ENCODE measurements around the gene CDK1.

CDK1 gene

DNA sequence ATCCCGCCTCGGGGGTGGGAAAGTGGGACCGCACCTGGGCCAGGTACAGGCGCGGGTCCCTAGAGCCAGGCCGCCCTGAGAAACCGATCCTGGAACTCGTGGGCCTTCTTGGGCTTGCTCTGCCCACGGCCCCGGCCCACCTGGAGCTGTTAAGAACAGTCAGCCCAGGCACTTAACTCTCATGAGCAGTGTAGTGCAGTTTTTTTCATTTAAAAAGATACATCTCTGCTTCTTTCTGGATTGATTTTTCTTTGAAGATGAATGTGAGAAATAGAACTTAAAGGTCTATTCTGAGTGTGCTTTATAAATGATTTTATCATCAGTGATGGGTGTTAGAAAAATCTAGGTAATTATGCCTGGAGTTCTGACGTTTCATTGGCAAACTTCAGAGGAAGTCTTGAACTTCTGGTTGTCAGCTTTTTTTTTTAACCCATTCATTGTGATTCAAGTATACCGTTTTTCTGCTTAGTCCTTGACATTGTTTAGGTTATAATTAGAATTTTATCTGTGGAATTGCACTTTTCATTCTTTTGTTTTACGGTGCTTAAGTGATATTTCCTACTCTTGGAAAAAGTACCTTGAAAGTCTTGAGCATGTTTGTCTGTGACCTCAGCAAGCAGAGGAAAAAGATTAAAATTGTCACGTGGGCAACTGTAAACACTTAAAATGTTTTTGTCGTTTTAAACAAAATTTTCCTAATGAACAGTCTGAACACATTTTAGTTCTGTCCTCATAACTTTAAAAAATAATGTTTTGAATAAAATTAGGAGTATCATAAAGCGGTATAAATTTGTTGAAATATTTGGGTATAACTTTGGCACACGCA lies 906 bp downstream of the CDK1 start:
- in situ Hi-C loops (cut with HindIII; ENCODE audit: low pct_ligation_motif_present, low sequenced_read_pairs), result no loop called here
- Histone ChIP-seq H3K27ac (no peak overlapping the region), H3K27me3 (replicated peaks) (no peaks in the 10 kb centered on the region), H3K36me3 (replicated peaks) (no peaks in the 10 kb centered on the region), H3K4me3 (ENCODE audit: low read depth, low read length) (peak overlapping the region; percentile 80)
- TF ChIP-seq, protein P1, sequence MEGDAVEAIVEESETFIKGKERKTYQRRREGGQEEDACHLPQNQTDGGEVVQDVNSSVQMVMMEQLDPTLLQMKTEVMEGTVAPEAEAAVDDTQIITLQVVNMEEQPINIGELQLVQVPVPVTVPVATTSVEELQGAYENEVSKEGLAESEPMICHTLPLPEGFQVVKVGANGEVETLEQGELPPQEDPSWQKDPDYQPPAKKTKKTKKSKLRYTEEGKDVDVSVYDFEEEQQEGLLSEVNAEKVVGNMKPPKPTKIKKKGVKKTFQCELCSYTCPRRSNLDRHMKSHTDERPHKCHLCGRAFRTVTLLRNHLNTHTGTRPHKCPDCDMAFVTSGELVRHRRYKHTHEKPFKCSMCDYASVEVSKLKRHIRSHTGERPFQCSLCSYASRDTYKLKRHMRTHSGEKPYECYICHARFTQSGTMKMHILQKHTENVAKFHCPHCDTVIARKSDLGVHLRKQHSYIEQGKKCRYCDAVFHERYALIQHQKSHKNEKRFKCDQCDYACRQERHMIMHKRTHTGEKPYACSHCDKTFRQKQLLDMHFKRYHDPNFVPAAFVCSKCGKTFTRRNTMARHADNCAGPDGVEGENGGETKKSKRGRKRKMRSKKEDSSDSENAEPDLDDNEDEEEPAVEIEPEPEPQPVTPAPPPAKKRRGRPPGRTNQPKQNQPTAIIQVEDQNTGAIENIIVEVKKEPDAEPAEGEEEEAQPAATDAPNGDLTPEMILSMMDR (IDR thresholded peaks at IDR 0.05; ENCODE audit: low read depth, low read length, missing control alignments), result no peak
- DNase-seq, result no peak

DNA sequence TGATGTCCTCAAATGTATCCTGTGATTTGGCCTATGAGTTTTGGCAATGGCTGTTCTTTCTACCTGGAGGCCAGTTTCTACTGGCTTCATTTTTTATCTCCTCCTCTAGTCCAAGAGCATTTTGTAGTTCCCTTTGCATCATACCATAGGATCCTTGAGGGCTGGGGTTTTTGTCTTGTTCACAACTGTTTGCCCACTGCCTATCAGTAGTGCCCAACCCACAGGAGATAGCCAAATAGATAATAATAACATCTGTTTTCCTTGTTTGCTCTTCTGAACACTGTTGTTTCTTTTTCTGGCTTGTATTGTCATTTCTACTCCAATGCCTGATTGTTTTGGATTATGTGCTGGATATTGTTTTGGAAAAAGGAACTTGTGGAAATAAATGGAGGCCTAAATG lies 3.4 kb downstream of the CDK1 start:
- H3K27me3 ChIP-seq (replicated peaks), result no peaks in the 10 kb centered on the region
- in situ Hi-C loops (cut with HindIII; ENCODE audit: low pct_ligation_motif_present, low sequenced_read_pairs), result no loop called here
- H3K4me3 ChIP-seq (ENCODE audit: low read depth, low read length), result no peak overlapping the region
- DNase-seq, result no peak
- TF ChIP-seq, protein P1 (IDR thresholded peaks at IDR 0.05; ENCODE audit: low read depth, low read length, missing control alignments), result no peak
- H3K27ac ChIP-seq, result no peak overlapping the region
- H3K36me3 ChIP-seq (replicated peaks), result no peaks in the 10 kb centered on the region

DNA sequence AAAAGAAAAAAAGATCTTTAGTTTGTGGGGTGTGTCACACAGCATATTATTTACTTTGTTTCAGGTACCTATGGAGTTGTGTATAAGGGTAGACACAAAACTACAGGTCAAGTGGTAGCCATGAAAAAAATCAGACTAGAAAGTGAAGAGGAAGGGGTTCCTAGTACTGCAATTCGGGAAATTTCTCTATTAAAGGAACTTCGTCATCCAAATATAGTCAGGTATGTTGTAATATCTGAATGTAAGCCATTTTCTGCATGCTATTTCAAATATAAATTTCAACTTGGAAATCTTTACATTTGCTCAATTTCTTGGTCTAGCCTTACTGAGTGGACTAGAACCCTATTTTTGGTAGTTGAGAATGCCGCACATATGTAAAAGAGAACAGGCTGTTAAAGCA lies 6.4 kb downstream of the CDK1 start:
- H3K36me3 ChIP-seq (replicated peaks), result no peaks in the 10 kb centered on the region
- H3K27ac ChIP-seq, result no peak overlapping the region
- H3K27me3 ChIP-seq (replicated peaks), result no peaks in the 10 kb centered on the region
- TF ChIP-seq, protein P1 (IDR thresholded peaks at IDR 0.05; ENCODE audit: low read depth, low read length, missing control alignments), result no peak
- no peak for DNase-seq
- no peak overlapping the region for H3K4me3 ChIP-seq (ENCODE audit: low read depth, low read length)
- in situ Hi-C loops (cut with HindIII; ENCODE audit: low pct_ligation_motif_present, low sequenced_read_pairs), result no loop called here

DNA sequence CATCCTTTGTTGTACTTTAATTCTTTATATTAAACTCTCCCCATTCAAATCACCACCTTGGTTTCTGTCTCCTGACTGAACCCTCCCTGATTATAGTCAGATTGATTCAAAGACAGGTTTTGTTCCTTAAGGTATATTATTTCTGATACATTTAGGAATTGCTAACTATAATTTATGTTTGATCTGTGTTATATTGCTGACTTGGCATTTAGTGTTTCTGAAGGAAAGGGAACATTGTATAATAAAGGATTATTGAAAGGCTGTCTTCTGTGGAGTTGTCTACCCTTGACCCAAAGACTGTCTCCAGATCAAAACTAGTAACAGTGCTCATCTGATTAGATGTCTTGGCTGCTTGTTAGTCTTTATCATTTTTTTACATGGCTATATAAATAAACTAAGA lies 10.3 kb downstream of the CDK1 start:
- no peaks in the 10 kb centered on the region for H3K36me3 ChIP-seq (replicated peaks)
- DNase-seq, result no peak
- TF ChIP-seq, protein P1 (IDR thresholded peaks at IDR 0.05; ENCODE audit: low read depth, low read length, missing control alignments), result no peak
- no peaks in the 10 kb centered on the region for H3K27me3 ChIP-seq (replicated peaks)
- H3K4me3 ChIP-seq (ENCODE audit: low read depth, low read length), result no peak overlapping the region
- in situ Hi-C loops (cut with HindIII; ENCODE audit: low pct_ligation_motif_present, low sequenced_read_pairs), result no loop called here
- H3K27ac ChIP-seq, result no peak overlapping the region

DNA sequence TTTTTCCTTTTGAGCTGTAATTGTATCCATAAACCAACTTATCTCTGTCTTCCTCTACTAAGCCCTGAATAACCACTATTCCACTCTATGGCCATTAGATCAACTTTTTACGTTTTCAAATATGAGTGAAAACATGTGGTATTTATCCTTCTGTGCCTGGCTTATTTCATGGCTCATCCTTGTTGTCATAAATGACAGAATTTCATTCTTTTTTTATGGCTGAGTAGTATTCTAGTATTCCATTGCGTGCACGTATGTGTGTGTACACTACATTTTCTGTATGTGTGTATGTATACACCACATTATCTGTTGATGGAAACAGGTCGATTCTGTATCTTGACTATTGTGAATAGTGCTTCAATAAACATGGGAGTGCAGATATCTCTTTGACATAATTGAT lies 11.1 kb downstream of the CDK1 start:
- TF ChIP-seq, protein P1 (IDR thresholded peaks at IDR 0.05; ENCODE audit: low read depth, low read length, missing control alignments), result no peak
- in situ Hi-C loops (cut with HindIII; ENCODE audit: low pct_ligation_motif_present, low sequenced_read_pairs), result no loop called here

DNA sequence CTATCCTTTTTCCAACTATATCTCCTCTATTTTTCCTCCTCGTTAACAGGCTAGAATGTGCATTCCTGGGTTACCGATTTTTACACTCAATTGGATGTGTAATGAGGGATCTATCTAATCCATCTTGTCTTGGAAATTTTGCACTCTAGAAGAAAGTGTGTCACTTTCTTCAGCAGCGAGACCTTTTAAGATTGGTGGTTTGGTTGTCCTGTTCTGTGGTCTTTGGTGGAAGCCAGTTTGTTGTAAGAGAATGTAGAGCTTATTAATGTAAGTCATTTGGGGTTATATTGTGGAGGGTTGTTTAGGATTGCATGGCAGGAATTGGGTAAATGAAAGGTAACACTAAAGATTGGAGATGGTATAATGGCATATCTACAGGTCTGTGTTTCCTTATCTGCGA lies 16.7 kb downstream of the CDK1 start:
- in situ Hi-C loops (cut with HindIII; ENCODE audit: low pct_ligation_motif_present, low sequenced_read_pairs), result no loop called here
- no peak for DNase-seq
- Histone ChIP-seq H3K4me3 (ENCODE audit: low read depth, low read length) (no peak overlapping the region), H3K36me3 (replicated peaks) (no peaks in the 10 kb centered on the region), H3K27ac (no peak overlapping the region), H3K27me3 (replicated peaks) (no peaks in the 10 kb centered on the region)
- TF ChIP-seq, protein P1 (IDR thresholded peaks at IDR 0.05; ENCODE audit: low read depth, low read length, missing control alignments), result no peak

More for the DNA sequence above, 11.1 kb downstream of the CDK1 start:
- no peak for DNase-seq
- H3K27ac ChIP-seq, result no peak overlapping the region
- H3K4me3 ChIP-seq (ENCODE audit: low read depth, low read length), result no peak overlapping the region
- no peaks in the 10 kb centered on the region for H3K27me3 ChIP-seq (replicated peaks)
- H3K36me3 ChIP-seq (replicated peaks), result no peaks in the 10 kb centered on the region

Data from brain microvascular endothelial cell (primary cell).